Astrocyte of the cerebellum (primary cell): ENCODE results near the gene LRRTM4.

Source experiments
- DNase-seq: peaks from one replicate; pipeline ENCODE4 v3.0.0-alpha.2; 2011; ENCODE audit warnings: low read depth
- H3K4me3 ChIP-seq: 2 replicates; pipeline ENCODE4 v1.5.1; 2011; ENCODE audit warnings: mild to moderate bottlenecking, low read depth, low read length, moderate library complexity
- in situ Hi-C: cut with HindIII; loops from 2 replicates; pipeline ENCODE4 v1.10.0; 2017; ENCODE audit warnings: low sequenced_read_pairs
- TF ChIP-seq, protein P1 (sequence below): IDR thresholded peaks from 2 replicates; pipeline ENCODE4 v1.5.1; 2012; ENCODE audit warnings: low read length, low read depth, moderate library complexity, mild to moderate bottlenecking; ENCODE audit errors: missing control alignments

The LRRTM4 gene

DNA sequence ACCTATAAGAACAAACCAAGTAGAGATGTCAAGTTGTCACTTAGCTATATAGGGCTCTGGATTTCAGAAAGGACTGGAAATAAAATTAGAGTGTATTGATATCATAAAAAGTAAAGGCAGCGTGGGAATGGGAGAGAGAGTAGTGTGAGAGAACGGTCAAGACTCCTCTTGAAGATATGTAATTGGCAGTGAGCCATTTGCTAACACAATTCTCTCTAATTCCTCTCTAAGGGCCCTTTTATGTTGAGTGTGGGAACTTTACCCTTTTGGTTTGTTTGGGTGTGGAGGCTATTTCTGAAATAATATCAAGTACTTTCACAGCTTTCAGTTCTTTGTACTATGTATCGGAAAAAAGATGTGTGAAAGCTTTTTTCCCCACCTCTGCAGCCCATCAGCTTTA lies 196.8 kb downstream of the LRRTM4 start:
- no peak for DNase-seq
- in situ Hi-C loops: no loop called here
- H3K4me3 ChIP-seq: no peak overlapping the region
- TF ChIP-seq, protein P1, sequence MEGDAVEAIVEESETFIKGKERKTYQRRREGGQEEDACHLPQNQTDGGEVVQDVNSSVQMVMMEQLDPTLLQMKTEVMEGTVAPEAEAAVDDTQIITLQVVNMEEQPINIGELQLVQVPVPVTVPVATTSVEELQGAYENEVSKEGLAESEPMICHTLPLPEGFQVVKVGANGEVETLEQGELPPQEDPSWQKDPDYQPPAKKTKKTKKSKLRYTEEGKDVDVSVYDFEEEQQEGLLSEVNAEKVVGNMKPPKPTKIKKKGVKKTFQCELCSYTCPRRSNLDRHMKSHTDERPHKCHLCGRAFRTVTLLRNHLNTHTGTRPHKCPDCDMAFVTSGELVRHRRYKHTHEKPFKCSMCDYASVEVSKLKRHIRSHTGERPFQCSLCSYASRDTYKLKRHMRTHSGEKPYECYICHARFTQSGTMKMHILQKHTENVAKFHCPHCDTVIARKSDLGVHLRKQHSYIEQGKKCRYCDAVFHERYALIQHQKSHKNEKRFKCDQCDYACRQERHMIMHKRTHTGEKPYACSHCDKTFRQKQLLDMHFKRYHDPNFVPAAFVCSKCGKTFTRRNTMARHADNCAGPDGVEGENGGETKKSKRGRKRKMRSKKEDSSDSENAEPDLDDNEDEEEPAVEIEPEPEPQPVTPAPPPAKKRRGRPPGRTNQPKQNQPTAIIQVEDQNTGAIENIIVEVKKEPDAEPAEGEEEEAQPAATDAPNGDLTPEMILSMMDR: no peak

DNA sequence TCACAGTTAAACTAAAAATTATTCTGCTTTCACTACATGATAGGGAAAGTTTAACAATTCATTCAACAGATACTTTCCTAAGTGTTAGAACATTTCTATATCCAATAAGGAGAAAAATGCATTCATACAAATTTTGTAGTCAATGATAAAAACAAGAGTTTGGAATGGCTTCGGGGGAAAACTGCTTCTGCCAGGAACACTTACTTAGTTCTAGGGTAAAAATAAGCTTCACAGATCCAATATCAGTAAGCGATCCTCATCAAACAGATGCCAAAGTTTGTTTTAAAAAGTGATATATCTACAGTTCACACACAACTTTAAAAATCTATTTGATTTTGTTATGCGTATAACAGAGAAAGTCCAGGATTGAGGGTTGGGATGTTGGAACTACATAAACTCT lies 199.7 kb downstream of the LRRTM4 start:
- TF ChIP-seq, protein P1: no peak
- in situ Hi-C loops: no loop called here
- DNase-seq: no peak
- no peak overlapping the region for H3K4me3 ChIP-seq

DNA sequence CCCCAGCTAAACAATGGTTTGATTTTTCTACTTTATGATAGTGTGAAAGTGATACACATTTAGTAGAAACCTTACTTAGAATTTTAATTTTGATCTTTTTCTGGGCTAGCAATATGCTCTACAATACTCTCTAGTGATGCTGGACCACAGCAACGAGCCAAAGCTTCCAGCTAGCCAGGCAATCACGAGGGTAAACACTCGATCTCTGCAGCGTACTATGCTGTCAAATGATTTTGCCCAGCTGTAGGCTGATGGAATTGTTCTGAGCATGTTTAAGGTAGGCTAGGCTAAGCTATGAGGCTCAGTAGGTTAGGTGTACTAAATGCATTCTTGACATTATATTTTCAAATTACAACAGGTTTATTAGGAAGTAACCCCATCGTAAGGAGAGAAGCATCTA lies 207.5 kb downstream of the LRRTM4 start:
- in situ Hi-C loops: no loop called here
- no peak for DNase-seq
- TF ChIP-seq, protein P1: no peak

DNA sequence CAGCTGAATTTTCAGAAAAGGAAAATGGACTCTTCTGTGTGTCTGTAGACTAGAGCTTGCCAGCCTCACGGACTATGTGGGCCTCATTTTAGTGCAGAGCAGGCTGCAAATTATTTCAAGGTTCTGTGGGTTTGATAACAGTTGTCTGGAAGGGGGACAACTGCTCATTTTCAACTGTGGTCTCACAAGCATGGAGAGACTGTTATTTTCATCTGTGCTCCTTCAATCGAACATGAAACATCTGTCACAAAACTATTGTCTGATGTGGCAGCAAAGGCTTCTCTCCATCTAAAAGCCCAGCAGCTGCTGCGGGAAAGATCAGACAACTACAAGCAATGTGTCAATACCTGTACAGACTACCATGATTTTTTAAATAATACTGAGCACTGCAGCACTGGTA lies 211.8 kb downstream of the LRRTM4 start:
- TF ChIP-seq, protein P1: no peak
- H3K4me3 ChIP-seq: no peak overlapping the region
- in situ Hi-C loops: no loop called here
- DNase-seq: no peak

More for the DNA sequence above, 207.5 kb downstream of the LRRTM4 start:
- H3K4me3 ChIP-seq: no peak overlapping the region

DNA sequence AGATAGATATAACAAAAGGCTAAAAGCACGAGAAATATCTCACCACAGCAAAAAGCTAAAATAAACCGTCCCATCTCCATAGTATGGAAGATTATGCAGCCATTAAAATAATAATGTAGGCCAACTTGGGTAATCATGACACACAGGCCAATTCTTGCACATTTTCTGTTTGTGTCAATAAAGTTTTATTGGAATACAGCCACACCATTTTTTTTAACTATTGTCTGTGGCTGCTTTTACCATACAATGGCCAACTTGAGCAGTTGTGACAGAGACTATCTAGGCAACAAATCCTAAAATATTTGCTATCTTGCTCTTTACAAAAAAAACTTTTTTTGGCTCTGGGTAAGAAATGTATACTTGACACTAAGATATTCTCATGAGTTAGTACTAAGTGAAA lies 212.5 kb downstream of the LRRTM4 start:
- H3K4me3 ChIP-seq: no peak overlapping the region
- DNase-seq: no peak
- in situ Hi-C loops: no loop called here
- TF ChIP-seq, protein P1: no peak

DNA sequence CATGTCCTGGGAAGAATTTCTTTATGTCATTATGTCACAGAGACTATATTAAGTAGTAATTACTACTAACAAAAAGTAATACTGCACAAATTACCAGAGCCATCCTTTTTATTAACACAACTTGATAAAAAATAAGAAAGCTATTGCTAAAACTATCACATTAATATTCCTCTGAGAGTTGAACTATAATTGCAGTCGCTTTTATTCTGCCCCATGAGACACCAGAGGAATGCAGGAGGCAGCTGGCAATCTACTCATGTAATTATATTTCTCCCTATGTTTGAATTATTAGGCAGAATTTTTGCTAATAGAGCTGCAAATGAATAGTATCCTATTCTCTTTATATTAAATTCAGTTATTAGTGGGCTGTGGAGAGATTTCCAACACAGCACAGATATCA lies 220.7 kb downstream of the LRRTM4 start:
- in situ Hi-C loops: no loop called here
- H3K4me3 ChIP-seq: no peak overlapping the region
- DNase-seq: no peak
- TF ChIP-seq, protein P1: no peak

DNA sequence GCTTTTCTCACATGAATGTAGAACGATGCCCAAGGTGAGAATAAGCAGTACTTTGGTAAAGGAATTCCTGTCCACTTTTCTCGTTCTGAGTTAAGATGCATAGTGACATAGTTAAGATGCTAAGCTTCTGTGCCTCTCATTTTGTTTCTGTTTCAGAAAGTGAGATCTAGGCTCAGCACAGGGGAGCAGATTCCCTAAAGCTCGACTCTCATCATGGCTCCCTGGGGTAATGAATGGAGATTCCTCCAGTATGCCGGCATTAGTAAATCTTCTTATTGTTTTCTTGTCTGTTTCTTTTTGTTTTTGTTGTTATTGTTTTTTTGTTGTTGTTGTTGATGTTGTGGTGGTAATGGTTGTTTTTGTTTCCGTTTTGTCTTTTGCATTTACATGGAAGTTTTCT lies 225.4 kb downstream of the LRRTM4 start:
- H3K4me3 ChIP-seq: no peak overlapping the region
- no peak for DNase-seq
- TF ChIP-seq, protein P1: no peak
- in situ Hi-C loops: no loop called here
